Stimulated activated CD4-positive, alpha-beta T cell treated with anti-CD3 and anti-CD28 coated beads, Interleukin-12 subunit alpha, Interleukin-12 subunit beta, amount 100 ng/mL, for 4 hours (primary cell): ENCODE measurements around the gene PGLYRP1.

Experiments used
- DNase-seq: peaks from one replicate; pipeline ENCODE4 v3.0.0-alpha.2; 2020

Gene PGLYRP1

GRCh38 chr19:46031781-46032596 is 9.1 kb upstream of the PGLYRP1 start:
- no peak for DNase-seq

GRCh38 chr19:46030812-46031550 is 8.1 kb upstream of the PGLYRP1 start:
- DNase-seq = no peak

- DNase-seq = no peak
Observed at GRCh38 chr19:46025835-46026234, 3.0 kb upstream of the PGLYRP1 start.

- no peak for DNase-seq
Observed at GRCh38 chr19:46023311-46023779, 492 bp upstream of the PGLYRP1 start.

- no peak for DNase-seq
Observed at GRCh38 chr19:46022061-46022430, 807 bp downstream of the PGLYRP1 start.

GRCh38 chr19:46021531-46022041 is 1.3 kb downstream of the PGLYRP1 start:
- DNase-seq = no peak

GRCh38 chr19:46020819-46021125 is 2.1 kb downstream of the PGLYRP1 start:
- DNase-seq = no peak

- DNase-seq = no peak
Observed at GRCh38 chr19:46019270-46019669, 3.6 kb downstream of the PGLYRP1 start.

GRCh38 chr19:46018729-46019251 is 4.1 kb downstream of the PGLYRP1 start:
- no peak for DNase-seq

GRCh38 chr19:46017874-46018675 is 4.8 kb downstream of the PGLYRP1 start:
- DNase-seq = no peak

GRCh38 chr19:46017095-46017429 is 5.8 kb downstream of the PGLYRP1 start:
- DNase-seq = no peak

- DNase-seq = peak; percentile 81
Observed at GRCh38 chr19:46016426-46017094, 6.3 kb downstream of the PGLYRP1 start.

- DNase-seq = peak; percentile 32
Observed at GRCh38 chr19:46015687-46016425, 7.0 kb downstream of the PGLYRP1 start.

- DNase-seq = peak; percentile 67
Observed at GRCh38 chr19:46014941-46015686, 7.7 kb downstream of the PGLYRP1 start.

- DNase-seq = no peak
Observed at GRCh38 chr19:46014534-46014933, 8.3 kb downstream of the PGLYRP1 start.

- peak; percentile 59 for DNase-seq
Observed at GRCh38 chr19:46009530-46010510, 13.0 kb downstream of the PGLYRP1 start.

- no peak for DNase-seq
Observed at GRCh38 chr19:46006411-46006810, 16.4 kb downstream of the PGLYRP1 start.

- no peak for DNase-seq
Observed at GRCh38 chr19:46002678-46003275, 20.1 kb downstream of the PGLYRP1 start.
